ENCODE data around the gene VPS37B.

Gene VPS37B

DNA sequence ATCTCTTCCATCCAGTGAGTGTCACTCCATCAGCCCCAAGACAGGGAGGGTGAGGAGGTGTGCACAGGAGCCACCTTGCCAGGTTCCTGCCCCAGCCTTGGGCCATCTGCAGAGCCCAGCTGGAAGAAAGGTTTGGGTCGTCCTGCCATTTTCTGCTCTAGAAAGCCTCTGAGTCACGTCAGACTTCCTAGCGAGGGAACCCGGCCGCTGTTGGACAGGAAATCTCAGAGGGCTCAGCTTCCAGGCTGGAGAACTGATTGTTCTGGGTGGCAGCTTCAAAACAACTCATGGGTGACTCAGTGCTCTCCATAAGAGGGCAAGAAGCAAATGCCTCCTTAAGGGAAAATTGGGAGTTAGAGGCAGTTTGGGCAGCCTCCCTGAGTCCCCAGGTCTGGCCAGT lies 44.1 kb downstream of the VPS37B start:
- TF ChIP-seq, protein P1, sequence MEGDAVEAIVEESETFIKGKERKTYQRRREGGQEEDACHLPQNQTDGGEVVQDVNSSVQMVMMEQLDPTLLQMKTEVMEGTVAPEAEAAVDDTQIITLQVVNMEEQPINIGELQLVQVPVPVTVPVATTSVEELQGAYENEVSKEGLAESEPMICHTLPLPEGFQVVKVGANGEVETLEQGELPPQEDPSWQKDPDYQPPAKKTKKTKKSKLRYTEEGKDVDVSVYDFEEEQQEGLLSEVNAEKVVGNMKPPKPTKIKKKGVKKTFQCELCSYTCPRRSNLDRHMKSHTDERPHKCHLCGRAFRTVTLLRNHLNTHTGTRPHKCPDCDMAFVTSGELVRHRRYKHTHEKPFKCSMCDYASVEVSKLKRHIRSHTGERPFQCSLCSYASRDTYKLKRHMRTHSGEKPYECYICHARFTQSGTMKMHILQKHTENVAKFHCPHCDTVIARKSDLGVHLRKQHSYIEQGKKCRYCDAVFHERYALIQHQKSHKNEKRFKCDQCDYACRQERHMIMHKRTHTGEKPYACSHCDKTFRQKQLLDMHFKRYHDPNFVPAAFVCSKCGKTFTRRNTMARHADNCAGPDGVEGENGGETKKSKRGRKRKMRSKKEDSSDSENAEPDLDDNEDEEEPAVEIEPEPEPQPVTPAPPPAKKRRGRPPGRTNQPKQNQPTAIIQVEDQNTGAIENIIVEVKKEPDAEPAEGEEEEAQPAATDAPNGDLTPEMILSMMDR (IDR thresholded peaks at IDR 0.05; ENCODE audit: control extremely low read depth, extremely low read depth, low read depth, missing control alignments), result no peak
- CTCF ChIA-PET, result interaction anchor here (1.4 kb wide), 1 partner anchor 103 kb away, joined by 3 read pairs; no protein-coding TSS in a partner anchor
- POLR2A ChIA-PET, result no interaction called here
- no peak for DNase-seq (ENCODE audit: extremely low spot score)

DNA sequence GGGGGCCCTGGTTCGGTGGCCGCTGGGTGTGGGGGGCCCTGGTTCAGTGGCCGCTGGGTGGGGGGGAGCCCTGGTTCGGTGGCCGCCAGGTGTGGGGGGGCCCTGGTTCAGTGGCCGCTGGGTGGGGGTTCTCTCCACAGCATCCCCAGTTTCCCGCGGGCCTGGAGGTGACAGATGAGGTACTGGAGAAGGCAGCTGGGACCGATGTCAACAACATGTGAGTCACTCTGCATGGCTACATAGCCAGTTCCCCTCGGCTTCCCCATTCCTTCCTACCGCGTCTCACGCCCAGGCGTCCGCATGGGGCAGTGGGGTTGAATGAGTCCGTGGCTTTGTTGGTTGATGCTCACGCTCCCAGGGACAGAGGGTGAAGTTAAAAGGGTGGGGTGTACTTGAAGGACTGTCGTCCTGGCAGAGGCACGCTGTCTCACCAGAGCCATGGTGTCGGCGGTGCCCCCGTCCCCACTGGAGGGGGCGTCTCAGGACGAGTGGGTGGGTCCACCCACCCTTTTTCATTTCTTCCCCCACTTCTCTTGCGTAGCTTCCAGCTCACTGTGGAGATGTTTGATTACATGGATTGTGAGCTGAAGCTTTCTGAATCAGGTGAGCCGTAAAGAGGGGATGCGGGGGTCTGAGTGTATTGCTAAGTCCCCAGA lies 45.1 kb downstream of the VPS37B start:
- TF ChIP-seq, protein P1 (IDR thresholded peaks at IDR 0.05; ENCODE audit: control extremely low read depth, extremely low read depth, low read depth, missing control alignments), result no peak
- POLR2A ChIA-PET, result no interaction called here
- CTCF ChIA-PET, result interaction anchor here (1.4 to 6.1 kb wide), 2 partner anchors 9 to 104 kb away, joined by 3 to 42 read pairs; no protein-coding TSS in a partner anchor
- DNase-seq (ENCODE audit: extremely low spot score), result no peak

DNA sequence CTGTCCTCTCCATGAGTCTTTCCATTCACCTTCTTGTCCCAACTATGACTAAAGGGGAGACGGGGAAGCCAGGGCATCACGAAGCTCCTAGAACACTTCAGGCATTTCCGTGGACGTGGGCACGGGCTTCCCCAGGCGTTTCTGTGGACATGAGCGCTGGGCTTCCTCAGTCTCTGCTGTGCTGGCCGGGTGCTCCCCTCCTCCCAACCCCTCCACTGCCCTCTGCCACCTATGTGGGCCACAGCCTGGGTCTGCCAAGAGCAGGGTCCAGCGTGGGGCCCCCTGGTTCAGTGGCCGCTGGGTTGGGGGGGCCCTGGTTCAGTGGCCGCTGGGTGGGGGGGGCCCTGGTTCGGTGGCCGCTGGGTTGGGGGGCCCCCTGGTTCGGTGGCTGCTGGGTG lies 45.9 kb downstream of the VPS37B start:
- CTCF ChIA-PET, result interaction anchor here (6.1 kb wide), 1 partner anchor 10 kb away, joined by 42 read pairs; no protein-coding TSS in a partner anchor

DNA sequence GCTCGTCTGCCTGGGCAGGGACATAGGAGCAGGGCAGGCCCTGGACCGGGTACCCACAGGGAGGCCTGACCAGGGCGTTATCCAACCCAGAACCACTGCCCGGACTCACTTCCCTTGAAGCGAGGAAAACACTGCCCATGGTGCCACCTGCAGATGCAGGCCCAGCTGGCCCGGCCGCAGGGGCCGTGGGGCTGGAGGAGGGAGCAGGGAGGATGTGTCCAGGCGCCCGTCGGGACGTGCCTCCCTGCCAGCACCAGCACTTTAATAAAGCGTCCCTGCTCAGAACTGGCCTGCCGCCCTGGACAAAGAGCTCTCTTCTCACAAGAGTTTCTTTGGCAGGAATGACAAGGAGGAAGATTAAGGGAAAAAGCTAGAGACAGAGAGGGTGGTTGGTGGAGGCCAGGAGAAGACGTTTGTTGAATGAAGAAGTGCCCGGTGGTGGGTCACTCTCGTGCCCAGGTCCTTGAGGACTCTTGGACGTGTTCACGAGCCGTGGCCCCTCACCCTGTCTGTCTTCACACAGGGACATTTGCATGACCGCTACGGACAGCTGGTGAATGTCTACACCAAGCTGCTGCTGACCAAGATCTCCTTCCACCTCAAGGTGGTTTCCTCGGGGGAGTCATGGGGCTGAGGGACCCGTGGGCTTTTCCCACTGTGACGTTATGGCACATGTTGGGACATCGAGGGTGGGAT lies 46.4 kb downstream of the VPS37B start:
- no peak for DNase-seq (ENCODE audit: extremely low spot score)
- ChIA-PET POLR2A (interaction anchor here (0.6 kb wide), 1 partner anchor 618 kb away, joined by 4 read pairs; no protein-coding TSS in a partner anchor), CTCF (interaction anchor here (6.1 kb wide), 1 partner anchor 10 kb away, joined by 42 read pairs; no protein-coding TSS in a partner anchor)
- TF ChIP-seq, protein P1 (IDR thresholded peaks at IDR 0.05; ENCODE audit: control extremely low read depth, extremely low read depth, low read depth, missing control alignments), result no peak

More for the DNA sequence above, 45.9 kb downstream of the VPS37B start:
- DNase-seq (ENCODE audit: extremely low spot score), result no peak
- TF ChIP-seq, protein P1 (IDR thresholded peaks at IDR 0.05; ENCODE audit: control extremely low read depth, extremely low read depth, low read depth, missing control alignments), result no peak
- POLR2A ChIA-PET, result interaction anchor here (0.6 kb wide), 1 partner anchor 618 kb away, joined by 4 read pairs; no protein-coding TSS in a partner anchor

DNA sequence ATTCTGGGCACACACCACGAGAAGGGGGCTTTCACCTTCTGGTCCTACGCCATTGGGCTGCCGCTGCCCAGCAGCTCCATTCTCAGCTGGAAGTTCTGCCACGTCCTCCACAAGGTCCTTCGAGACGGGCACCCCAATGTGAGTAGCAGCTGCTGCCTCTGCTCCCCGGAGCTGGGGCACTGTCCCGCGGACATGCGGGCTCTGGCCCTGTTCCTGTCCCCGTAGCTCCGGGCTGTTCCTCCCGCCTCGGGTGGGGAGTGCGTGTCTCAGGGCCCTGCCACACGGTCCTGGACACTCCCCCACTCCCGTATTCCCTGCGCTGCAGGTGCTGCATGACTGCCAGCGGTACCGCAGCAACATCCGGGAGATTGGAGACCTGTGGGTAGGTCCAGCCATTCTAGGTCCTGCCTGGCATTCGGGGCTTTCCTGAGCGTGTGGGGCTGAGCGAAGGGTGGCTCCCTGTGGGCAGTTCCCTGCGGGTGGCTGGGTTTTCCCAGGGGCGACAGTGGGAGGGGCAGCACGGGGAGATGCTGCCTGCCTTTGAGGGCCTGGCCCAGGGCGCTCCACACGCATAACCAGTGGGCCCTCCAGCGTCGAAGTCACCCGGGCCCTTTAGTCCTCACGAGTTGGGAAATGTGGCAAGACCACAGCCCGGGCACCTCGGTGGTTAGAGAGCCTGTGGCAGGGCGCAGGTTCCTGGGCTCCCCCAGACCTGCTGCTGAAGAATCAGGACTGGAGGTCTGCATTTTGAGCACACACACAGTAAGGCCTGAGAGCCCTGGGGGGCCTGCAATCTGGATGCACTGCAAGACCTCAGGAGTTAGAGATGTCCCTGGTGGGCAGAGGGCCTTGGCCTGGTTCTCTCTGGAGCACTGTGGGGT lies 47.2 kb downstream of the VPS37B start:
- DNase-seq (ENCODE audit: extremely low spot score), result no peak
- POLR2A ChIA-PET, result no interaction called here
- CTCF ChIA-PET, result interaction anchor here (6.1 kb wide), 1 partner anchor 11 kb away, joined by 42 read pairs; no protein-coding TSS in a partner anchor
- TF ChIP-seq, protein P1 (IDR thresholded peaks at IDR 0.05; ENCODE audit: control extremely low read depth, extremely low read depth, low read depth, missing control alignments), result no peak

DNA sequence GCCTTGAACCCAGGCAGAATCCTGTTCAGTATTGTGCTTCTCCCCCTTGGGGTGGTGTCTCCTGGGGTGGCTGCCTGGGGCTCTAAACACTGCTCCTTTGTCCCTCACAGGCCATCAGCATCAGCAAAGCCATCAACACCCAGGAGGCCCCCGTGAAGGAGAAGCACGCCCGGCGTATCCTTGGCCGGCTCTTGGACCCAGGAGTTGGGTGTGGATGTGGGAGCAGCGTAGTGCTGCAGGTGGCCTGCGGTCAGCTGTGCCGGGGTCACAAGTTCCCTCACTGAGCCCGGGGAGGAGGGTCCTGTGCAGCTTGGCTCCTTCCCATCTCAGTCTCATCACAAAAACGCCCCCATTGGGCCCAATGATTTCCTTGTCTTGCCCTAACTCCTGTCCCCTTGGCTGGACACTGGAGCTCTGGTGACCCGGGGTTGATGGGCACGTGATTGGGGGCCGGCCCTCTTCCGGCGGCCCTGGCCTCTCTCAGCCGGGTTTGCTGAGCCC lies 48.0 kb downstream of the VPS37B start:
- POLR2A ChIA-PET, result no interaction called here
- TF ChIP-seq, protein P1 (IDR thresholded peaks at IDR 0.05; ENCODE audit: control extremely low read depth, extremely low read depth, low read depth, missing control alignments), result no peak
- DNase-seq (ENCODE audit: extremely low spot score), result no peak
- CTCF ChIA-PET, result interaction anchor here (0.9 to 6.1 kb wide), 2 partner anchors 12 to 15 kb away, joined by 3 to 42 read pairs; no protein-coding TSS in a partner anchor

Data from GM10248 (cell line).